HepG2 (cell line): Measurements from ENCODE around the gene RNU4-1. TPM values are rescaled to one million over a fixed set of nuclear protein-coding genes. Genes with fewer than 3 reads are reported as not detected.

Experiments
- ATF2 ChIP-seq: sonication (generic); formaldehyde crosslinking; IDR thresholded peaks from 2 replicates; pipeline ENCODE4 v1.4.0; 2020; ENCODE audit warnings: missing genetic modification reagents
- DBP ChIP-seq: sonication (generic); formaldehyde crosslinking; IDR thresholded peaks from 2 replicates; pipeline ENCODE4 v1.4.0; 2020; ENCODE audit warnings: missing genetic modification reagents; ENCODE audit errors: not compliant biosample characterization
- FOXC1 ChIP-seq: sonication (generic); formaldehyde crosslinking; IDR thresholded peaks from 2 replicates; pipeline ENCODE4 v1.8.0; 2022; ENCODE audit warnings: mild to moderate bottlenecking, missing genetic modification reagents, borderline replicate concordance
- KDM3A ChIP-seq: IDR thresholded peaks from 2 replicates; pipeline ENCODE4 v1.6.1; 2018; ENCODE audit warnings: low read depth, missing compliant biosample characterization
- KDM5B ChIP-seq: sonication (generic); formaldehyde crosslinking; IDR thresholded peaks from 2 replicates; pipeline ENCODE4 v1.4.0; 2020; ENCODE audit warnings: missing genetic modification reagents, mild to moderate bottlenecking, borderline replicate concordance
- NFIC ChIP-seq: IDR thresholded peaks from 2 replicates; pipeline ENCODE4 v1.6.1; 2012; ENCODE audit warnings: mild to moderate bottlenecking, low read length, inconsistent platforms
- NPAS2 ChIP-seq: sonication (generic); formaldehyde crosslinking; IDR thresholded peaks from 2 replicates; pipeline ENCODE4 v1.8.0; 2022; ENCODE audit warnings: mild to moderate bottlenecking, missing genetic modification reagents, borderline replicate concordance
- POLR2G ChIP-seq: fragments of 200-400 bp; formaldehyde crosslinking; IDR thresholded peaks from 2 replicates; pipeline ENCODE4 v1.6.1; 2018; ENCODE audit warnings: mild to moderate bottlenecking, low read depth, low read length, moderate library complexity
- RXRA ChIP-seq: sonication (generic); formaldehyde crosslinking; IDR thresholded peaks from 2 replicates; pipeline ENCODE4 v1.5.1; 2020; ENCODE audit warnings: missing genetic modification reagents
- SETDB1 ChIP-seq: sonication (generic); formaldehyde crosslinking; IDR thresholded peaks from 2 replicates; pipeline ENCODE4 v1.5.1; 2020; ENCODE audit warnings: missing genetic modification reagents, mild to moderate bottlenecking, borderline replicate concordance
- ZFP91 ChIP-seq: sonication (generic); formaldehyde crosslinking; IDR thresholded peaks from 2 replicates; pipeline ENCODE4 v1.9.0; 2022; ENCODE audit warnings: missing genetic modification reagents, mild to moderate bottlenecking, borderline replicate concordance
- ZMAT3 ChIP-seq: sonication (generic); formaldehyde crosslinking; conservative IDR thresholded peaks from 2 replicates; pipeline ENCODE4 v1.7.0; 2021; ENCODE audit warnings: missing genetic modification reagents
- ZNF280B ChIP-seq: sonication (generic); formaldehyde crosslinking; IDR thresholded peaks from 2 replicates; pipeline ENCODE4 v1.5.0; 2020; ENCODE audit warnings: missing genetic modification reagents, mild to moderate bottlenecking, borderline replicate concordance
- ZNF33A ChIP-seq: sonication (generic); formaldehyde crosslinking; IDR thresholded peaks from 2 replicates; pipeline ENCODE4 v1.5.1; 2020; ENCODE audit warnings: missing genetic modification reagents, mild to moderate bottlenecking, moderate library complexity, borderline replicate concordance
- ZNF44 ChIP-seq: sonication (generic); formaldehyde crosslinking; IDR thresholded peaks from 2 replicates; pipeline ENCODE4 v1.5.1; 2020; ENCODE audit warnings: mild to moderate bottlenecking, missing genetic modification reagents
- ZNF572 ChIP-seq: sonication (generic); formaldehyde crosslinking; IDR thresholded peaks from 2 replicates; pipeline ENCODE4 v1.5.1; 2020; ENCODE audit warnings: mild to moderate bottlenecking, missing genetic modification reagents
- polyA plus RNA-seq, 8 experiments: library from polyadenylated mRNA; depleted of rRNA in 3 of 8; stranded (reverse) in 7 of 8; unstranded in 1 of 8; fragments of >200 nt; fragmentation: Illumina TruSeq in 4 of 8; extraction: Trizol in 4 of 8; gene quantifications; 2 replicates each; pipeline versions ENCODE4 v1.2.1 to v1.2.3, GENCODE V29; 2011 to 2016; ENCODE audit warnings: low read depth in 4 of 8, missing spikeins in 1 of 8, mixed read lengths in 1 of 8; ENCODE audit not compliant: insufficient read depth in 1 of 8
- total RNA-seq, 5 experiments: library from RNA; depleted of rRNA; stranded (reverse); fragments of >200 nt; fragmentation: Illumina TruSeq; extraction: Trizol; gene quantifications; 2 replicates each; pipeline ENCODE4 v1.2.3, GENCODE V29; 2016; ENCODE audit warnings: low read depth in 1 of 5
- TF ChIP-seq, protein P1 (sequence below): sonication (generic); formaldehyde crosslinking; IDR thresholded peaks from 2 replicates; pipeline ENCODE4 v1.8.0; 2022; ENCODE audit warnings: missing genetic modification reagents, mild to moderate bottlenecking, borderline replicate concordance
- TF ChIP-seq, protein P2 (sequence below): sonication (generic); formaldehyde crosslinking; IDR thresholded peaks from 2 replicates; pipeline ENCODE4 v1.4.0; 2020; ENCODE audit warnings: missing genetic modification reagents, borderline replicate concordance

Gene RNU4-1
- total and polyA plus RNA-seq, 2 of the 13 experiments (the other 11 are each of a cell fraction or from before 2014, with no cell fraction given): 7,407 TPM; not detected in 1

DNA sequence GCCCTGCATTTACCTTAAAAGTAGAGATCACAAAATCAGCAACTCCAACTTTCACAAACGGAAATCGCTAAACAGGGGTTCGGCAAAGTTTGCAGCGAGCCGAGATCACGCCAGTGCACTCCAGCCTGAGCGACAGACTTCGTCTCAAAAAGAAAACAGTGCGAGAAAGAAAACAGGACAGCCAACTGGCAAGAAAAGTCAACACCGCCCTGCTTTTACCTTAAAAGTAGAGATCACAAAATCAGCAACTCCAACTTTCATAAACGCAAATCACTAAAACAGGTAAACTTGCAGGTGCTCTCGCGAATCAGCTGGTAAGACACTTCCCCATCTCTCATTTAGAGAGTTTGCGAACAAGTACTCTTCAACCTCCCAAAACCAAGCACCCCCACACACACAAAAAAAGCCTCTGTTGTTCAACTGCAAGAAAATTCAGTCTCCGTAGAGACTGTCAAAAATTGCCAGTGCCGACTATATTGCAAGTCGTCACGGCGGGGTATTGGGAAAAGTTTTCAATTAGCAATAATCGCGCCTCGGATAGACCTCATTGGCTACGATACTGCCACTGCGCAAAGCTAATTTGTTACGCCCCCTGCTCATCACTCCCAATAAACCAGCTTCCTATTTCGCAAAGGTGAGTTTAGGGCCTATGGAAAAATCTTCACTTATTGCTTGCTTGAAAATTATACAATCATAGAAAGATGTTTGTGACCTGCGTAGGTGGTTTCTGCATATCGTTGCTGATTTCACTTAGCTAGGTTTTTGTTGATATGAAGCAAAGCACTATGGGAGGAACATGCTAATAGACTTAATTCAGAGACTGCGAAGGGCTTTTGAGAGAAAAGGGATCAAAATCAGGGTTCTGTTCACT, at the start of gene RNU4-1 (continued):
- peak; percentile 23; the same call in 1 of the 2 replicates for TF ChIP-seq FOXC1
- TF ChIP-seq POLR2G: peak; percentile 100
- no peak; the same call in 1 of the 2 replicates for TF ChIP-seq RXRA (CRISPR knock-in tag)
- no peak for TF ChIP-seq ZNF44 (CRISPR knock-in tag)
- peak; percentile 92; the same call in 1 of the 2 replicates for TF ChIP-seq NFIC
- no peak for TF ChIP-seq ZNF572 (CRISPR knock-in tag)
- TF ChIP-seq, protein P1, sequence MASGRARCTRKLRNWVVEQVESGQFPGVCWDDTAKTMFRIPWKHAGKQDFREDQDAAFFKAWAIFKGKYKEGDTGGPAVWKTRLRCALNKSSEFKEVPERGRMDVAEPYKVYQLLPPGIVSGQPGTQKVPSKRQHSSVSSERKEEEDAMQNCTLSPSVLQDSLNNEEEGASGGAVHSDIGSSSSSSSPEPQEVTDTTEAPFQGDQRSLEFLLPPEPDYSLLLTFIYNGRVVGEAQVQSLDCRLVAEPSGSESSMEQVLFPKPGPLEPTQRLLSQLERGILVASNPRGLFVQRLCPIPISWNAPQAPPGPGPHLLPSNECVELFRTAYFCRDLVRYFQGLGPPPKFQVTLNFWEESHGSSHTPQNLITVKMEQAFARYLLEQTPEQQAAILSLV: no peak
- TF ChIP-seq ATF2 (CRISPR knock-in tag): peak; percentile 93
- peak; percentile 82; the same call in 1 of the 2 replicates for TF ChIP-seq ZNF33A (CRISPR knock-in tag)
- peak; percentile 71; the same call in 1 of the 2 replicates for TF ChIP-seq KDM3A (CRISPR knock-in tag)
- TF ChIP-seq ZNF280B (CRISPR knock-in tag): no peak
- TF ChIP-seq ZFP91 (CRISPR knock-in tag): no peak
- TF ChIP-seq SETDB1 (CRISPR knock-in tag): no peak
- no peak for TF ChIP-seq KDM5B (CRISPR knock-in tag)
- TF ChIP-seq NPAS2 (CRISPR knock-in tag): no peak
- TF ChIP-seq, protein P2, sequence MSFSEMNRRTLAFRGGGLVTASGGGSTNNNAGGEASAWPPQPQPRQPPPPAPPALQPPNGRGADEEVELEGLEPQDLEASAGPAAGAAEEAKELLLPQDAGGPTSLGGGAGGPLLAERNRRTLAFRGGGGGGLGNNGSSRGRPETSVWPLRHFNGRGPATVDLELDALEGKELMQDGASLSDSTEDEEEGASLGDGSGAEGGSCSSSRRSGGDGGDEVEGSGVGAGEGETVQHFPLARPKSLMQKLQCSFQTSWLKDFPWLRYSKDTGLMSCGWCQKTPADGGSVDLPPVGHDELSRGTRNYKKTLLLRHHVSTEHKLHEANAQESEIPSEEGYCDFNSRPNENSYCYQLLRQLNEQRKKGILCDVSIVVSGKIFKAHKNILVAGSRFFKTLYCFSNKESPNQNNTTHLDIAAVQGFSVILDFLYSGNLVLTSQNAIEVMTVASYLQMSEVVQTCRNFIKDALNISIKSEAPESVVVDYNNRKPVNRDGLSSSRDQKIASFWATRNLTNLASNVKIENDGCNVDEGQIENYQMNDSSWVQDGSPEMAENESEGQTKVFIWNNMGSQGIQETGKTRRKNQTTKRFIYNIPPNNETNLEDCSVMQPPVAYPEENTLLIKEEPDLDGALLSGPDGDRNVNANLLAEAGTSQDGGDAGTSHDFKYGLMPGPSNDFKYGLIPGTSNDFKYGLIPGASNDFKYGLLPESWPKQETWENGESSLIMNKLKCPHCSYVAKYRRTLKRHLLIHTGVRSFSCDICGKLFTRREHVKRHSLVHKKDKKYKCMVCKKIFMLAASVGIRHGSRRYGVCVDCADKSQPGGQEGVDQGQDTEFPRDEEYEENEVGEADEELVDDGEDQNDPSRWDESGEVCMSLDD (CRISPR knock-in tag): peak; percentile 59; the same call in 1 of the 2 replicates
- TF ChIP-seq DBP: peak; percentile 78
- no peak for TF ChIP-seq ZMAT3
